ENCODE results near the gene FER.

- no peak for TF ChIP-seq CTCF (IDR thresholded peaks at IDR 0.05; ENCODE audit: low read length)
- no peak for TF ChIP-seq EZH2 (IDR thresholded peaks at IDR 0.05; ENCODE audit: borderline replicate concordance, low read length)
Measured at GRCh38 chr5:108925073-108925472, 177.4 kb downstream of the FER start.
